Body of pancreas (tissue), 4 donors: ENCODE data around the gene GSTA4.

ENCODE experiments used
- CTCF ChIP-seq, 7 experiments: fragments of 450-650 bp in 4 of 7; fragments of 200-600 bp in 3 of 7; sonication (generic) in 3 of 7; IDR thresholded peaks; one replicate each; pipeline ENCODE4 v1.5.1; 2016 to 2019; ENCODE audit warnings: antibody characterized with exemption in 7 of 7
- POLR2A ChIP-seq, 3 donors: fragments of 450-650 bp; IDR thresholded peaks; one replicate each; pipeline ENCODE4 v1.6.1; 2016; ENCODE audit warnings: antibody characterized with exemption in 3 of 3, mild to moderate bottlenecking in 2 of 3

DNA sequence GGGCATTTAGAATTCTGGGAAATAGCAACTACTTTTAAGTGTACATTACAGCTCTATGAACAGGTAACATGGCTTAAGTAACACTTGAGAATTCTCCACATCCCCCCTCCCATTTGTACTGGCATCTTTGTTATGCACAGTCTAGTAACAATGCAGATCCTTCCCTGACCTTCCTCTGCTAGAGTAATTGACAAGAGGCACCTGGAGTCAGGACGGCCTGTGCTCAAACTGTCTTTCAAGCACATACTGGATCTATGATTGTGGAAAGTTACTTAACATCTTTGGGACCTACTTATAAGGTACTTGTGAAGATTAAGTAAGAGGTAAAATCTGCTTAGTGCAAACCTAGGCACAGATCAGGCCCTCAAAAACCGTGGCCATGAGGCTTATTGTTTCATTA, 63.7 kb downstream of the GSTA4 start:
- TF ChIP-seq CTCF (IDR thresholded peaks at IDR 0.05) (no peak), POLR2A (IDR thresholded peaks at IDR 0.05) (no peak)
